Endodermal cell (in vitro differentiated cells): ENCODE results near the gene CD151. TPM values are rescaled to one million over a fixed set of nuclear protein-coding genes. Genes with fewer than 3 reads are reported as not detected.

ENCODE experiments used
- DNase-seq: peaks from one replicate; pipeline ENCODE4 v3.0.0-alpha.2; 2017
- H3K27ac ChIP-seq: 2 replicates; pipeline ENCODE4 v1.5.1; 2013; ENCODE audit warnings: mild to moderate bottlenecking, low read depth, low read length, moderate library complexity
- H3K27me3 ChIP-seq: 2 replicates; pipeline ENCODE4 v1.6.1; 2013; ENCODE audit warnings: mild to moderate bottlenecking, low read length, moderate library complexity; ENCODE audit not compliant: insufficient read depth, control insufficient read depth, poor library complexity, severe bottlenecking
- H3K36me3 ChIP-seq: 2 replicates; pipeline ENCODE4 v1.7.0; 2013; ENCODE audit warnings: mild to moderate bottlenecking, low read length, moderate library complexity; ENCODE audit not compliant: control insufficient read depth, insufficient read depth
- H3K4me1 ChIP-seq: one replicate; pipeline ENCODE4 v1.7.0; 2013; ENCODE audit warnings: low read length; ENCODE audit not compliant: control insufficient read depth, insufficient read depth
- H3K4me3 ChIP-seq: 2 replicates; pipeline ENCODE4 v1.5.1; 2013; ENCODE audit warnings: mild to moderate bottlenecking, low read length, moderate library complexity
- H3K9ac ChIP-seq: 2 replicates; pipeline ENCODE4 v1.6.1; 2013; ENCODE audit warnings: mild to moderate bottlenecking, low read length, moderate library complexity; ENCODE audit not compliant: poor library complexity, severe bottlenecking; ENCODE audit errors: extremely low read depth
- H3K9me3 ChIP-seq: 2 replicates; pipeline ENCODE4 v1.6.1; 2013; ENCODE audit warnings: mild to moderate bottlenecking, low read length, moderate library complexity; ENCODE audit not compliant: control insufficient read depth
- H3K27ac Mint-ChIP-seq: 2 replicates; pipeline ENCODE4 v1.8.0; 2020; ENCODE audit warnings: mixed read lengths
- H3K27me3 Mint-ChIP-seq: 2 replicates; pipeline ENCODE4 v1.8.0; 2021; ENCODE audit warnings: mild to moderate bottlenecking, mixed read lengths; ENCODE audit not compliant: insufficient read depth
- H3K36me3 Mint-ChIP-seq: 2 replicates; pipeline ENCODE4 v1.8.0; 2020; ENCODE audit warnings: low read depth, mixed read lengths
- H3K4me1 Mint-ChIP-seq: 2 replicates; pipeline ENCODE4 v1.8.0; 2020; ENCODE audit warnings: mixed read lengths
- H3K4me3 Mint-ChIP-seq: 2 replicates; pipeline ENCODE4 v1.8.0; 2020; ENCODE audit warnings: mild to moderate bottlenecking, moderate library complexity, mixed read lengths
- H3K9me3 Mint-ChIP-seq: 2 replicates; pipeline ENCODE4 v1.8.0; 2020; ENCODE audit warnings: mild to moderate bottlenecking, mixed read lengths
- WGBS, 2 experiments: methylation state at CpG; one replicate each; pipeline versions ENCODE4 v1.1.5 to v1.1.7; 2013; ENCODE audit warnings: missing lambda C conversion rate in 2 of 2, mixed read lengths in 1 of 2; ENCODE audit not compliant: insufficient coverage in 1 of 2, insufficient read length in 1 of 2; 5-methylcytosine and 5-hydroxymethylcytosine counted together
- total RNA-seq, 2 donors: library from RNA; stranded (reverse); fragmentation: NEBNext Ultra II Directional in 1 of 2; extraction: Animal tissue kit (Norgen Biotek cat#: 25700) in 1 of 2; gene quantifications; 2 replicates in 1 of 2; 3 replicates in 1 of 2; pipeline ENCODE4 v1.2.1, GENCODE V29; 2021
- TF ChIP-seq, protein P1 (sequence below): fragments of 200-600 bp; sonication (generic); conservative IDR thresholded peaks from 2 replicates; pipeline ENCODE4 v1.5.0; 2021; ENCODE audit warnings: antibody characterized with exemption, mild to moderate bottlenecking

The CD151 gene
- total RNA-seq, 2 donors from 2014 or later = 139 to 165 TPM

DNA sequence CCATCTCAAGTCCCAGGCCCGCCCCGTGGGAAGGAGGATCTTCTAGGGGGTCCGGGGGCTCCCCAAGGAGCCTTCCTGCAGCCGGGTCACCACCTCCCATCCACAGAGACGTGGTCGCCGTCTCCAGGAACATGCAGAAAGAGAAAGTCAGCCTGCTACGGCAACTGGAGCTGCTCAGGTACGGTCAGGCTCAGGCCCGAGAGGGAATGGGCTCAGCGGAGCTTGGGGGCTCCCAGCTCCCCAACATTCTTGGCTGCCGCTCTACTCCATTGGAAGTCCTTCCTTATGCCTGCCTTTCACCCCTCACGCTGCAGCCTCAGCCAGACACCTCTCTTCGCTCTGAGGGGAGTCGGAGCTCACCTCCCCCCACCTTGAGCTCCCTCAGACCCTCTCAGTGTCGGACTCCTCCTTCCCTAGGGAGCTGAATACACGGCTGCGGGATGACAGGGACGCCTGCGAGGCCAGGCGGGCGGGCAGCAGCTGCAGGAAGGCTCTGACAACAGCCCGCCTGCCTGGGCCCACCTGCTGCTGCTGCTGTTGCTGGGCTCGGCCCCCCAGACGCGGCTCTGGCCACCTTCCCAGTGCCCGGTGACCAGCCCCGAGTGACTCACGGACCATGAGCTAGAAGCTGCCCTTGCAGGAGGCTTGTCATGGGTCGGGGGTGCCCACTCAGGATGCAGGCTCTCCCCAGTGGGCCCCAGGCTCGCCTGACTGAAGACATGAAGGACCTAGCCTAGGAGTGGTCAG is 1.5 kb upstream of the CD151 start:
- TF ChIP-seq, protein P1, sequence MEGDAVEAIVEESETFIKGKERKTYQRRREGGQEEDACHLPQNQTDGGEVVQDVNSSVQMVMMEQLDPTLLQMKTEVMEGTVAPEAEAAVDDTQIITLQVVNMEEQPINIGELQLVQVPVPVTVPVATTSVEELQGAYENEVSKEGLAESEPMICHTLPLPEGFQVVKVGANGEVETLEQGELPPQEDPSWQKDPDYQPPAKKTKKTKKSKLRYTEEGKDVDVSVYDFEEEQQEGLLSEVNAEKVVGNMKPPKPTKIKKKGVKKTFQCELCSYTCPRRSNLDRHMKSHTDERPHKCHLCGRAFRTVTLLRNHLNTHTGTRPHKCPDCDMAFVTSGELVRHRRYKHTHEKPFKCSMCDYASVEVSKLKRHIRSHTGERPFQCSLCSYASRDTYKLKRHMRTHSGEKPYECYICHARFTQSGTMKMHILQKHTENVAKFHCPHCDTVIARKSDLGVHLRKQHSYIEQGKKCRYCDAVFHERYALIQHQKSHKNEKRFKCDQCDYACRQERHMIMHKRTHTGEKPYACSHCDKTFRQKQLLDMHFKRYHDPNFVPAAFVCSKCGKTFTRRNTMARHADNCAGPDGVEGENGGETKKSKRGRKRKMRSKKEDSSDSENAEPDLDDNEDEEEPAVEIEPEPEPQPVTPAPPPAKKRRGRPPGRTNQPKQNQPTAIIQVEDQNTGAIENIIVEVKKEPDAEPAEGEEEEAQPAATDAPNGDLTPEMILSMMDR = no peak
- Mint-ChIP-seq H3K9me3 (no peaks in the 10 kb centered on the region), H3K4me1 (peaks cover 24% of the 10 kb centered on the region), H3K27ac (no peak overlapping the region), H3K4me3 (peak overlapping the region; percentile 59), H3K36me3 (peaks cover 2% of the 10 kb centered on the region), H3K27me3 (peaks cover 50% of the 10 kb centered on the region)
- Histone ChIP-seq H3K27ac (no peak overlapping the region), H3K9me3 (no peaks in the 10 kb centered on the region), H3K27me3 (peaks cover 53% of the 10 kb centered on the region), H3K4me1 (peaks cover 20% of the 10 kb centered on the region), H3K36me3 (peaks cover under 1% of the 10 kb centered on the region), H3K9ac (no peak overlapping the region), H3K4me3 (no peak overlapping the region)
- WGBS, 2 experiments = 14 to 33% methylated on average over 9 to 31 of the region's 31 CpGs
- no peak for DNase-seq

DNA sequence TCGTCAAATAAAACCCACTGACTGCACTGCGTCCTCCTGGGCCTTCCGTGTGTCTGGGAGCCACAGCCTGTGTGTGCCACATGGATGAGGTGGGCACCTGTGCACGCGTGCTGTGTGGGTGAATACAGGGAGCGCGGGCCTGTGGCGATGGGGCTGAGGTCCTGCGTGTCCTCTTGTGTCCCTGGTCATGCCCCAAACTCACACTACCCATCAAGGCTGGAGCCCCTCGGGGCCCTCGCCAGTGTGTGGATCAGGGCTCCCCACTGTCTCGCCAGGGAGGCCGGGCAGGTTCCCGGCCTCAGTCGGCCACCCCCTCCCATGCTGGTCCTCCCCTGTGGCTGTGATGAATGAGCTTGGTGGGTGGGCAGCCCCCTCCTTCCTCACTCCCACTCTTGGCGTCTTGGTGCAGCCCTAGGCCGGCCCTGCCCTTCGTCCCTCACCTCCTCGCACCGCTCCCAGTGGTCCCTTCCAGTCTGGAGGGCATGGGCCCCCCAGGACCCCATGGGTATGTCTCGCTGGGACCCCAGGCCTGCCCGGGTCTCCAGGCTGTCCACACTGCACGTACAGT is 707 bp upstream of the CD151 start:
- TF ChIP-seq, protein P1 = no peak
- peaks cover 20% of the 10 kb centered on the region for H3K4me1 ChIP-seq
- Mint-ChIP-seq H3K4me1 (peaks cover 24% of the 10 kb centered on the region), H3K36me3 (peaks cover 7% of the 10 kb centered on the region), H3K27ac (no peak overlapping the region), H3K9me3 (no peaks in the 10 kb centered on the region), H3K27me3 (peaks cover 47% of the 10 kb centered on the region), H3K4me3 (peak overlapping the region; percentile 59)
- no peak overlapping the region for H3K27ac ChIP-seq
- no peak for DNase-seq
- H3K4me3 ChIP-seq = peak overlapping the region; percentile 73
- H3K27me3 ChIP-seq = peaks cover 48% of the 10 kb centered on the region
- no peak overlapping the region for H3K9ac ChIP-seq
- 47 to 59% methylated on average over 20 to 23 of the region's 23 CpGs for WGBS, 2 experiments
- H3K36me3 ChIP-seq = peaks cover 8% of the 10 kb centered on the region
- no peaks in the 10 kb centered on the region for H3K9me3 ChIP-seq

DNA sequence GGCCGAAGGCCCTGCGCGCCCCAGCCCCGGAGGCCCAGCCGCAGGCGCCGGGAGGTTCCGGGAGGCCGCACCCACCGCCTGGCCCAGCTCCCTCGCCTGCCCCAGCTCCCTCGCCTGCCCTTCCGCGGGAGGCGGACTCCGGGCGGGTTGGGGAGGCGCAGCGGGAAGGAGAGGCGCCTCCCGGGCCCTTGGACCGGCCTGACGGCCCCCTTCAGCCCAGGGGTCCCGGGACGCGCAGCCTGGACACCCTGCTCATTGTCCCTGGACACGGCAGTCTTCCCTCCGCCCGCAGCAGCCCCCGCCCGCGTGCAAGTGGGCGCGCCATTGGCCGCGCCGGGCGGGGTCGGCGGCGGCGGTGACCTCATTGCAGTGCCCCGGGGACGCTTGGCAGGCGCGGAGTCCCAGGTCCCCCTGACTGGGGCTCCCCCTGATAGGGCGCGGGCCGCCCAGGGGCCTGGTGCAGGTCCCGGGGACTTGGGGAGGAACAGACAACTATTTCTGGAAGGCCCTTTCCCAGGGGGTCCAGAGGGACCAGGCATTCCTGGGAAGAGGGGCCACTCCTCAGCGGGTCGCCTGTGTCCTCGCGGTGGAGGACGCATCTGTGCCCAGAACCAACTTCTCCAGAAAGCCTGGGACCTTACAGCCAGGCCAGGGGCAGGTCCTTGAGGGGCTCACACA is 501 bp downstream of the CD151 start:
- Mint-ChIP-seq H3K36me3 (peaks cover 16% of the 10 kb centered on the region), H3K4me3 (peak overlapping the region; percentile 59), H3K9me3 (no peaks in the 10 kb centered on the region), H3K4me1 (peaks cover 16% of the 10 kb centered on the region), H3K27ac (peak overlapping the region; percentile 39), H3K27me3 (peaks cover 39% of the 10 kb centered on the region)
- Histone ChIP-seq H3K9me3 (no peaks in the 10 kb centered on the region), H3K27me3 (peaks cover 38% of the 10 kb centered on the region), H3K4me1 (peaks cover 20% of the 10 kb centered on the region), H3K36me3 (peaks cover 19% of the 10 kb centered on the region), H3K27ac (no peak overlapping the region), H3K4me3 (peak overlapping the region; percentile 86), H3K9ac (peak overlapping the region; percentile 68)
- TF ChIP-seq, protein P1 = no peak
- peak; percentile 81 for DNase-seq
- 2% methylated on average over 12 to 54 of the region's 55 CpGs for WGBS, 2 experiments
